GM23338 (cell line): Measurements from ENCODE around the gene WFDC6. TPM values are rescaled to one million over a fixed set of nuclear protein-coding genes. Genes with fewer than 3 reads are reported as not detected.

Experiments
- ATAC-seq: fragments of 200-7000 bp; cut with Tn5 transposase; 3 replicates; pipeline ENCODE4 v1.9.1; 2020
- DNase-seq: peaks from one replicate; pipeline ENCODE4 v3.0.0-alpha.2; 2015; ENCODE audit warnings: low spot score
- H2AFZ ChIP-seq: fragments of 200-600 bp; sonication (generic); 2 replicates; pipeline ENCODE4 v1.8.0; 2016; ENCODE audit warnings: antibody characterized with exemption, mild to moderate bottlenecking, moderate library complexity
- H3F3A ChIP-seq: fragments of 200-600 bp; sonication (generic); replicated peaks from 2 replicates; pipeline ENCODE4 v1.8.0; 2017; ENCODE audit warnings: antibody characterized with exemption, mixed run types, low read depth
- H3K27ac ChIP-seq: fragments of 200-600 bp; sonication (generic); 2 replicates; pipeline ENCODE4 v1.6.1; 2016; ENCODE audit warnings: low read depth
- H3K27me3 ChIP-seq: fragments of 200-600 bp; sonication (generic); 2 replicates; pipeline ENCODE4 v1.8.0; 2016; ENCODE audit warnings: mild to moderate bottlenecking, mixed run types, moderate library complexity; ENCODE audit not compliant: insufficient read depth
- H3K36me3 ChIP-seq: fragments of 200-600 bp; sonication (generic); 2 replicates; pipeline ENCODE4 v1.8.0; 2016; ENCODE audit warnings: mild to moderate bottlenecking; ENCODE audit not compliant: insufficient read depth
- H3K4me1 ChIP-seq: fragments of 200-600 bp; sonication (generic); 2 replicates; pipeline ENCODE4 v1.8.0; 2016; ENCODE audit warnings: mild to moderate bottlenecking, moderate library complexity; ENCODE audit not compliant: insufficient read depth
- H3K4me2 ChIP-seq: fragments of 200-600 bp; sonication (generic); 2 replicates; pipeline ENCODE4 v1.7.1; 2017; ENCODE audit warnings: mixed run types
- H3K4me3 ChIP-seq: fragments of 200-600 bp; sonication (generic); 2 replicates; pipeline ENCODE4 v1.6.1; 2016; ENCODE audit warnings: mixed run types
- H3K79me2 ChIP-seq: fragments of 200-600 bp; sonication (generic); replicated peaks from 2 replicates; pipeline ENCODE4 v1.8.0; 2017; ENCODE audit warnings: mild to moderate bottlenecking; ENCODE audit not compliant: insufficient read depth
- H3K9me2 ChIP-seq: fragments of 200-600 bp; sonication (generic); 2 replicates; pipeline ENCODE4 v1.8.0; 2017; ENCODE audit not compliant: insufficient read depth
- H4K20me1 ChIP-seq: fragments of 200-600 bp; sonication (generic); replicated peaks from 2 replicates; pipeline ENCODE4 v1.8.0; 2017; ENCODE audit warnings: mild to moderate bottlenecking; ENCODE audit not compliant: insufficient read depth
- H3K27ac Mint-ChIP-seq: 2 replicates; pipeline ENCODE4 v1.8.0; 2020; ENCODE audit warnings: inconsistent platforms, mild to moderate bottlenecking, moderate library complexity, mixed read lengths
- H3K27me3 Mint-ChIP-seq: 3 replicates; pipeline ENCODE4 v1.8.0; 2022; ENCODE audit warnings: low read depth, mild to moderate bottlenecking, moderate library complexity, mixed read lengths, inconsistent platforms; ENCODE audit not compliant: insufficient read depth, poor library complexity
- H3K36me3 Mint-ChIP-seq: 3 replicates; pipeline ENCODE4 v1.8.0; 2021; ENCODE audit warnings: low read depth, mild to moderate bottlenecking, inconsistent platforms, moderate library complexity, mixed read lengths
- H3K4me1 Mint-ChIP-seq: 3 replicates; pipeline ENCODE4 v1.8.0; 2020; ENCODE audit warnings: mild to moderate bottlenecking, inconsistent platforms, mixed read lengths
- H3K4me3 Mint-ChIP-seq: 3 replicates; pipeline ENCODE4 v1.8.0; 2021; ENCODE audit warnings: moderate library complexity, mild to moderate bottlenecking, inconsistent platforms, mixed read lengths
- H3K9me3 Mint-ChIP-seq: 3 replicates; pipeline ENCODE4 v1.8.0; 2020; ENCODE audit warnings: moderate library complexity, mild to moderate bottlenecking, inconsistent platforms, mixed read lengths
- CTCF ChIP-seq, 2 experiments: fragments of 200-600 bp in 1 of 2; sonication (generic) in 1 of 2; conservative IDR thresholded peaks; 2 replicates each; pipeline versions ENCODE4 v1.5.1 to v1.6.1; 2016 to 2017; ENCODE audit warnings: antibody characterized with exemption in 2 of 2, low read depth in 2 of 2, mild to moderate bottlenecking in 2 of 2, moderate library complexity in 1 of 2
- ETS1 ChIP-seq: IDR thresholded peaks from 2 replicates; pipeline ENCODE4 v1.6.1; 2016; ENCODE audit warnings: antibody characterized with exemption
- EZH2phosphoT487 ChIP-seq: fragments of 200-600 bp; sonication (generic); IDR thresholded peaks from one replicate; pipeline ENCODE4 v1.8.1; 2018; ENCODE audit warnings: antibody characterized with exemption; ENCODE audit not compliant: unreplicated experiment
- JUNB ChIP-seq: IDR thresholded peaks from one replicate; pipeline ENCODE4 v1.6.1; 2016; ENCODE audit warnings: antibody characterized with exemption; ENCODE audit not compliant: unreplicated experiment
- POLR2AphosphoS5 ChIP-seq: IDR thresholded peaks from 2 replicates; pipeline ENCODE4 v1.6.1; 2016; ENCODE audit warnings: antibody characterized with exemption, low read depth
- REST ChIP-seq: IDR thresholded peaks from one replicate; pipeline ENCODE4 v1.6.1; 2018; ENCODE audit warnings: antibody characterized with exemption; ENCODE audit not compliant: unreplicated experiment
- STAT1 ChIP-seq: IDR thresholded peaks from one replicate; pipeline ENCODE4 v1.6.1; 2016; ENCODE audit warnings: antibody characterized with exemption; ENCODE audit not compliant: unreplicated experiment
- ZNF114 ChIP-seq: fragments of 250-450 bp; sonication (Bioruptor Pico); IDR thresholded peaks from 2 replicates; pipeline ENCODE4 v1.5.0; 2020; ENCODE audit warnings: mild to moderate bottlenecking, moderate library complexity
- ZNF331 ChIP-seq: fragments of 250-450 bp; sonication (Bioruptor Pico); IDR thresholded peaks from 2 replicates; pipeline ENCODE4 v1.5.0; 2020; ENCODE audit warnings: low read depth, mild to moderate bottlenecking, moderate library complexity
- ZNF462 ChIP-seq: fragments of 250-450 bp; sonication (Bioruptor Pico); IDR thresholded peaks from 2 replicates; pipeline ENCODE4 v1.5.0; 2020; ENCODE audit warnings: mild to moderate bottlenecking, moderate library complexity
- polyA plus RNA-seq: library from polyadenylated mRNA; unstranded; fragments of >200 nt; fragmentation: Nextera tagmentation; extraction: Ambion mirVana; gene quantifications from 2 replicates; pipeline ENCODE4 v1.2.1, GENCODE V29; 2016
- total RNA-seq: library from RNA; depleted of rRNA; stranded (reverse); fragments of >200 nt; shearing (Covaris generic); gene quantifications from 2 replicates; pipeline ENCODE4 v1.2.3, GENCODE V29; 2014

WFDC6 gene
- total and polyA plus RNA-seq, 2 experiments from 2014 or later: not detected

GRCh38 chr20:45576995-45577394 is 37.7 kb upstream of the WFDC6 start:
- Histone ChIP-seq H3K4me3 (no peak overlapping the region), H3F3A (no peaks in the 10 kb centered on the region), H3K27ac (no peak overlapping the region), H3K79me2 (no peaks in the 10 kb centered on the region), H4K20me1 (no peaks in the 10 kb centered on the region), H3K27me3 (no peaks in the 10 kb centered on the region), H2AFZ (no peak overlapping the region; the same call in 1 of the 2 replicates), H3K4me2 (no peak overlapping the region), H3K36me3 (no peaks in the 10 kb centered on the region), H3K9me2 (no peaks in the 10 kb centered on the region), H3K4me1 (peaks cover 20% of the 10 kb centered on the region)
- H3K36me3 Mint-ChIP-seq: no peaks in the 10 kb centered on the region
- ATAC-seq (no peak), DNase-seq (peak; percentile 35)
- no peak overlapping the region for H3K27ac Mint-ChIP-seq
- H3K27me3 Mint-ChIP-seq: peaks cover 5% of the 10 kb centered on the region
- H3K9me3 Mint-ChIP-seq: no peaks in the 10 kb centered on the region
- TF ChIP-seq JUNB: no peak
- peaks cover 33% of the 10 kb centered on the region for H3K4me1 Mint-ChIP-seq
- no peak overlapping the region for H3K4me3 Mint-ChIP-seq

- peaks cover 5% of the 10 kb centered on the region for H3K27me3 Mint-ChIP-seq
- peaks cover 17% of the 10 kb centered on the region for H3K4me1 ChIP-seq
- H3K27ac Mint-ChIP-seq: peak overlapping the region; percentile 74; the same call in 1 of the 2 replicates
- no peaks in the 10 kb centered on the region for H3K79me2 ChIP-seq
- no peaks in the 10 kb centered on the region for H3K36me3 ChIP-seq
- no peaks in the 10 kb centered on the region for H3K9me2 ChIP-seq
- ATAC-seq (no peak), DNase-seq (no peak)
- peak overlapping the region; percentile 87 for H2AFZ ChIP-seq
- H3K4me3 Mint-ChIP-seq: no peak overlapping the region
- no peak overlapping the region for H3K4me3 ChIP-seq
- no peaks in the 10 kb centered on the region for H3K27me3 ChIP-seq
- no peaks in the 10 kb centered on the region for H3F3A ChIP-seq
- no peaks in the 10 kb centered on the region for H3K36me3 Mint-ChIP-seq
- H3K9me3 Mint-ChIP-seq: no peaks in the 10 kb centered on the region
- peaks cover 27% of the 10 kb centered on the region for H3K4me1 Mint-ChIP-seq
- H3K4me2 ChIP-seq: no peak overlapping the region
- H4K20me1 ChIP-seq: no peaks in the 10 kb centered on the region
- H3K27ac ChIP-seq: no peak overlapping the region
- no peak for TF ChIP-seq ZNF114 (CRISPR knock-in tag)
- no peak for TF ChIP-seq REST
- TF ChIP-seq JUNB: no peak
- no peak for TF ChIP-seq EZH2phosphoT487
- no peak for TF ChIP-seq ETS1
- TF ChIP-seq STAT1: no peak
- no peak for TF ChIP-seq POLR2AphosphoS5
- no peak for TF ChIP-seq CTCF (conservative IDR thresholded peaks at IDR 0.05; ENCODE audit: low read depth in 2 of 2)
- TF ChIP-seq ZNF331 (CRISPR knock-in tag): no peak
- no peak for TF ChIP-seq ZNF462 (CRISPR knock-in tag)
Observed at GRCh38 chr20:45575931-45576330, 36.6 kb upstream of the WFDC6 start.
